Measurements from ENCODE around the gene OGN. TPM values are rescaled to one million over a fixed set of nuclear protein-coding genes. Genes with fewer than 3 reads are reported as not detected.

OGN gene
- total RNA-seq, 1 experiment from 2014 or later = 0.95 TPM

DNA sequence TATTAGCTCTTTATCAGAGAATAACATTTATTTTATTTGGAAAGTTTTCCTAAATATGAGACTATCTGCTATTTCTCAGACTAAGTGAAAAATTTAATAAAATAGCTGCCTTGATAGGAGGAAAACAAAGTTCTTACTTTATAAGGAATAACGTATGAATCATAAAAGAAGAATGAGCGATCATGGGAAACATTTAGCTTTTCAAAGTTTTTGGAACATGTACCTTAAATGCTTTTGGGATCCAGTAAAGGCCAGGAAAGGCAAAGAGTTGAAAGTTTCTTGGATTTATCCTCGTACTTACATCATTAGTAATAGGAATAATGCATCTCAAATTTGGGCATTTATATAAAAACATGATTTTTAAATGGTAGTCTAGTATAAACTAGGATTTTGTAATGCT lies 19.4 kb downstream of the OGN start:
- no peak overlapping the region for H3K4me3 ChIP-seq (ENCODE audit: low read depth, low read length, poor library complexity, severe bottlenecking)
- TF ChIP-seq, protein P1, sequence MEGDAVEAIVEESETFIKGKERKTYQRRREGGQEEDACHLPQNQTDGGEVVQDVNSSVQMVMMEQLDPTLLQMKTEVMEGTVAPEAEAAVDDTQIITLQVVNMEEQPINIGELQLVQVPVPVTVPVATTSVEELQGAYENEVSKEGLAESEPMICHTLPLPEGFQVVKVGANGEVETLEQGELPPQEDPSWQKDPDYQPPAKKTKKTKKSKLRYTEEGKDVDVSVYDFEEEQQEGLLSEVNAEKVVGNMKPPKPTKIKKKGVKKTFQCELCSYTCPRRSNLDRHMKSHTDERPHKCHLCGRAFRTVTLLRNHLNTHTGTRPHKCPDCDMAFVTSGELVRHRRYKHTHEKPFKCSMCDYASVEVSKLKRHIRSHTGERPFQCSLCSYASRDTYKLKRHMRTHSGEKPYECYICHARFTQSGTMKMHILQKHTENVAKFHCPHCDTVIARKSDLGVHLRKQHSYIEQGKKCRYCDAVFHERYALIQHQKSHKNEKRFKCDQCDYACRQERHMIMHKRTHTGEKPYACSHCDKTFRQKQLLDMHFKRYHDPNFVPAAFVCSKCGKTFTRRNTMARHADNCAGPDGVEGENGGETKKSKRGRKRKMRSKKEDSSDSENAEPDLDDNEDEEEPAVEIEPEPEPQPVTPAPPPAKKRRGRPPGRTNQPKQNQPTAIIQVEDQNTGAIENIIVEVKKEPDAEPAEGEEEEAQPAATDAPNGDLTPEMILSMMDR (conservative IDR thresholded peaks at IDR 0.05; ENCODE audit: low read depth, low read length) = no peak
- no peak for TF ChIP-seq EZH2 (IDR thresholded peaks at IDR 0.05; ENCODE audit: borderline replicate concordance, low read depth, low read length, poor library complexity, severe bottlenecking)
- no peak for DNase-seq (ENCODE audit: low spot score)
- no peaks in the 10 kb centered on the region for H3K9me3 ChIP-seq (ENCODE audit: low read depth, low read length, poor library complexity, severe bottlenecking)
- BruUV-seq (replicated peaks) = no TSS peak
- POLR2A ChIA-PET (ENCODE audit: low non-redundant PET) = no interaction called here
- H3K27me3 ChIP-seq (replicated peaks; ENCODE audit: insufficient read depth, low read depth, low read length, poor library complexity) = no peaks in the 10 kb centered on the region
- CTCF ChIA-PET = no interaction called here
- H3K27ac ChIP-seq (ENCODE audit: low read depth, low read length, poor library complexity, severe bottlenecking) = no peak overlapping the region
- no peaks in the 10 kb centered on the region for H3K36me3 ChIP-seq (ENCODE audit: insufficient read depth, low read length, poor library complexity, severe bottlenecking)
- intact Hi-C loops (cut with micrococcal nuclease; ENCODE audit: unreplicated experiment) = no loop called here
- H3K4me1 ChIP-seq (ENCODE audit: insufficient read depth, low read length, poor library complexity, severe bottlenecking) = peaks cover 25% of the 10 kb centered on the region

DNA sequence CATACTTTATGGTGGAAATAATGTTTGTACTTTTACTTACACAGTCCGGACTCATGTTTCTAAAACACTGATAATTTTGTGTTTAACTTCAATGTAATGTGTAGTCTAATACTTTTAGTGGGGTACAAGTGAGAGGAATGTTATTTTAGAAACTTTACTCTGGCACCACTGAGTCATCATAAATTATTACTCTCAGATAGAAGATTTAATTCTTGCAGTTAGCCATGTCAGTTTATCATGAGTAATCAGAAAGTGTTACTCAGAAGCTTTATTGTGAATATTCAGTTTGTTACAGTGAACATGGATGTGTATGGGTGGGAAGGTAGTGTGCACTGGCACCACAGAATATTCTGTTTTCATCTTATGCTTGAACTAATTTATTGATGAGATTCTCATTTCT lies 20.0 kb downstream of the OGN start:
- no peak for DNase-seq (ENCODE audit: low spot score)
- no peaks in the 10 kb centered on the region for H3K9me3 ChIP-seq (ENCODE audit: low read depth, low read length, poor library complexity, severe bottlenecking)
- no peak overlapping the region for H3K27ac ChIP-seq (ENCODE audit: low read depth, low read length, poor library complexity, severe bottlenecking)
- intact Hi-C loops (cut with micrococcal nuclease; ENCODE audit: unreplicated experiment) = no loop called here
- no TSS peak for BruUV-seq (replicated peaks)
- peaks cover 31% of the 10 kb centered on the region for H3K4me1 ChIP-seq (ENCODE audit: insufficient read depth, low read length, poor library complexity, severe bottlenecking)
- ChIA-PET POLR2A (ENCODE audit: low non-redundant PET) (no interaction called here), CTCF (no interaction called here)
- TF ChIP-seq, protein P1 (conservative IDR thresholded peaks at IDR 0.05; ENCODE audit: low read depth, low read length) = no peak
- no peak for TF ChIP-seq EZH2 (IDR thresholded peaks at IDR 0.05; ENCODE audit: borderline replicate concordance, low read depth, low read length, poor library complexity, severe bottlenecking)
- H3K27me3 ChIP-seq (replicated peaks; ENCODE audit: insufficient read depth, low read depth, low read length, poor library complexity) = no peaks in the 10 kb centered on the region
- H3K36me3 ChIP-seq (ENCODE audit: insufficient read depth, low read length, poor library complexity, severe bottlenecking) = no peaks in the 10 kb centered on the region
- no peak overlapping the region for H3K4me3 ChIP-seq (ENCODE audit: low read depth, low read length, poor library complexity, severe bottlenecking)

DNA sequence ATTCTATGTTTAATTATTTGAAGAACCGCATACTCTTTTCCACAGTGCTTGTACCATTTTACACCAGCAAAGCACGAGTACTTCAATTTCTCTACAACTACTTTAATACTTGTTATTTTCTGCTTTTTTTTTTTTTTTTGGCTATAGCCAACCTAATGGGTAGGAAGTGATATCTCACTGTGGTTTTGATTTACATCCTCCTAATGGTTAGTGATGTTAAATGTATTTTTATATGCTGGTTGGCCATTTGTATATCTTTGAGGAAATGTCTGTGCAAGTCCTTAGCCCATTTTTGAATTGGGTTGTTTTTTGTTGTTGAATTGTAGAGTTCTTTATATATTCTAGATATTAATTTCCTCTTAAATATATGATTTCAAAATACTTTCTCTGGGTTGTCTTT lies 22.6 kb downstream of the OGN start:
- Histone ChIP-seq H3K27ac (ENCODE audit: low read depth, low read length, poor library complexity, severe bottlenecking) (no peak overlapping the region), H3K4me3 (ENCODE audit: low read depth, low read length, poor library complexity, severe bottlenecking) (no peak overlapping the region), H3K36me3 (ENCODE audit: insufficient read depth, low read length, poor library complexity, severe bottlenecking) (no peaks in the 10 kb centered on the region), H3K27me3 (replicated peaks; ENCODE audit: insufficient read depth, low read depth, low read length, poor library complexity) (no peaks in the 10 kb centered on the region), H3K9me3 (ENCODE audit: low read depth, low read length, poor library complexity, severe bottlenecking) (no peaks in the 10 kb centered on the region), H3K4me1 (ENCODE audit: insufficient read depth, low read length, poor library complexity, severe bottlenecking) (peaks cover 46% of the 10 kb centered on the region)
- ChIA-PET POLR2A (ENCODE audit: low non-redundant PET) (no interaction called here), CTCF (no interaction called here)
- intact Hi-C loops (cut with micrococcal nuclease; ENCODE audit: unreplicated experiment) = no loop called here
- TF ChIP-seq EZH2 (IDR thresholded peaks at IDR 0.05; ENCODE audit: borderline replicate concordance, low read depth, low read length, poor library complexity, severe bottlenecking) = no peak
- TF ChIP-seq, protein P1 (conservative IDR thresholded peaks at IDR 0.05; ENCODE audit: low read depth, low read length) = no peak
- no peak for DNase-seq (ENCODE audit: low spot score)
- BruUV-seq (replicated peaks) = no TSS peak
